AG04450 (cell line): ENCODE measurements around the gene TMTC4. TPM values are rescaled to one million over a fixed set of nuclear protein-coding genes. Genes with fewer than 3 reads are reported as not detected.

Experiments used
- CTCF ChIA-PET: fragments of 300-600, 350-600 bp; formaldehyde crosslinking; extraction: SDS; loops from one replicate; lab custom pipeline; 2022; ENCODE audit warnings: antibody characterized with exemption, inconsistent platforms; lab: Charles Lee
- POLR2A ChIA-PET: fragments of 350-600 bp; formaldehyde crosslinking; extraction: SDS; loops from one replicate; lab custom pipeline; 2021; ENCODE audit warnings: antibody characterized with exemption, inconsistent platforms; lab: Yijun Ruan, JAX
- DNase-seq: peaks from one replicate; pipeline ENCODE4 v3.0.0-alpha.2; 2011; ENCODE audit warnings: low read depth, low spot score
- H3K27ac ChIP-seq: one replicate; pipeline ENCODE4 v1.5.1; 2012; ENCODE audit warnings: low read depth, low read length, control low read depth
- H3K27me3 ChIP-seq: one replicate; pipeline ENCODE4 v1.6.0; 2012; ENCODE audit warnings: low read length; ENCODE audit not compliant: control insufficient read depth, insufficient read depth
- H3K4me3 ChIP-seq: 2 replicates; pipeline ENCODE4 v1.5.1; 2011; ENCODE audit warnings: mild to moderate bottlenecking, low read depth, low read length, control low read depth
- H3K9me3 ChIP-seq: 2 replicates; pipeline ENCODE4 v1.5.1; 2012; ENCODE audit warnings: low read length; ENCODE audit not compliant: control insufficient read depth, insufficient read depth
- polyA plus RNA-seq: library from polyadenylated mRNA; depleted of rRNA; stranded (reverse); fragments of >200 nt; gene quantifications from 2 replicates; pipeline ENCODE4 v1.2.3, GENCODE V29; 2011
- TF ChIP-seq, protein P1 (sequence below): IDR thresholded peaks from 2 replicates; pipeline ENCODE4 v1.5.1; 2011; ENCODE audit warnings: low read depth, low read length, control low read depth, inconsistent platforms

Gene TMTC4
- polyA plus RNA-seq, 1 experiment = 22.2 TPM

- ChIA-PET CTCF (interaction anchor here (0.6 to 1.5 kb wide), 34 partner anchors 9 to 1521 kb away, joined by 3 to 9 read pairs (median 3); no protein-coding TSS in a partner anchor), POLR2A (interaction anchor here (0.6 to 1.1 kb wide), 3 partner anchors 10 to 42 kb away, joined by 3 to 4 read pairs (median 3); no protein-coding TSS in a partner anchor)
Observed at GRCh38 chr13:100674872-100675660, 471 bp upstream of the TMTC4 start.

GRCh38 chr13:100673713-100674571, 653 bp downstream of the TMTC4 start:
- no peaks in the 10 kb centered on the region for H3K9me3 ChIP-seq
- peak overlapping the region; percentile 47 for H3K27ac ChIP-seq
- POLR2A ChIA-PET = interaction anchor here (0.5 to 1.1 kb wide), 4 partner anchors 9 to 362 kb away, joined by 3 read pairs; no protein-coding TSS in a partner anchor
- CTCF ChIA-PET = interaction anchor here (0.6 to 1.5 kb wide), 30 partner anchors 10 to 1522 kb away, joined by 3 to 9 read pairs (median 3); no protein-coding TSS in a partner anchor
- TF ChIP-seq, protein P1, sequence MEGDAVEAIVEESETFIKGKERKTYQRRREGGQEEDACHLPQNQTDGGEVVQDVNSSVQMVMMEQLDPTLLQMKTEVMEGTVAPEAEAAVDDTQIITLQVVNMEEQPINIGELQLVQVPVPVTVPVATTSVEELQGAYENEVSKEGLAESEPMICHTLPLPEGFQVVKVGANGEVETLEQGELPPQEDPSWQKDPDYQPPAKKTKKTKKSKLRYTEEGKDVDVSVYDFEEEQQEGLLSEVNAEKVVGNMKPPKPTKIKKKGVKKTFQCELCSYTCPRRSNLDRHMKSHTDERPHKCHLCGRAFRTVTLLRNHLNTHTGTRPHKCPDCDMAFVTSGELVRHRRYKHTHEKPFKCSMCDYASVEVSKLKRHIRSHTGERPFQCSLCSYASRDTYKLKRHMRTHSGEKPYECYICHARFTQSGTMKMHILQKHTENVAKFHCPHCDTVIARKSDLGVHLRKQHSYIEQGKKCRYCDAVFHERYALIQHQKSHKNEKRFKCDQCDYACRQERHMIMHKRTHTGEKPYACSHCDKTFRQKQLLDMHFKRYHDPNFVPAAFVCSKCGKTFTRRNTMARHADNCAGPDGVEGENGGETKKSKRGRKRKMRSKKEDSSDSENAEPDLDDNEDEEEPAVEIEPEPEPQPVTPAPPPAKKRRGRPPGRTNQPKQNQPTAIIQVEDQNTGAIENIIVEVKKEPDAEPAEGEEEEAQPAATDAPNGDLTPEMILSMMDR = no peak
- no peaks in the 10 kb centered on the region for H3K27me3 ChIP-seq
- peak; percentile 63 for DNase-seq
- peak overlapping the region; percentile 69 for H3K4me3 ChIP-seq

More at GRCh38 chr13:100674872-100675660, 471 bp upstream of the TMTC4 start:
- TF ChIP-seq, protein P1 = peak; percentile 47
- DNase-seq = peak; percentile 92
- Histone ChIP-seq H3K27ac (no peak overlapping the region), H3K9me3 (no peaks in the 10 kb centered on the region), H3K27me3 (peaks cover 3% of the 10 kb centered on the region), H3K4me3 (peak overlapping the region; percentile 83)

- peak overlapping the region; percentile 69 for H3K4me3 ChIP-seq
- ChIA-PET CTCF (interaction anchor here (1.4 kb wide), 1 partner anchor 21 kb away, joined by 4 read pairs; no protein-coding TSS in a partner anchor), POLR2A (no interaction called here)
Observed at GRCh38 chr13:100673376-100673712, 1.3 kb downstream of the TMTC4 start.

DNA sequence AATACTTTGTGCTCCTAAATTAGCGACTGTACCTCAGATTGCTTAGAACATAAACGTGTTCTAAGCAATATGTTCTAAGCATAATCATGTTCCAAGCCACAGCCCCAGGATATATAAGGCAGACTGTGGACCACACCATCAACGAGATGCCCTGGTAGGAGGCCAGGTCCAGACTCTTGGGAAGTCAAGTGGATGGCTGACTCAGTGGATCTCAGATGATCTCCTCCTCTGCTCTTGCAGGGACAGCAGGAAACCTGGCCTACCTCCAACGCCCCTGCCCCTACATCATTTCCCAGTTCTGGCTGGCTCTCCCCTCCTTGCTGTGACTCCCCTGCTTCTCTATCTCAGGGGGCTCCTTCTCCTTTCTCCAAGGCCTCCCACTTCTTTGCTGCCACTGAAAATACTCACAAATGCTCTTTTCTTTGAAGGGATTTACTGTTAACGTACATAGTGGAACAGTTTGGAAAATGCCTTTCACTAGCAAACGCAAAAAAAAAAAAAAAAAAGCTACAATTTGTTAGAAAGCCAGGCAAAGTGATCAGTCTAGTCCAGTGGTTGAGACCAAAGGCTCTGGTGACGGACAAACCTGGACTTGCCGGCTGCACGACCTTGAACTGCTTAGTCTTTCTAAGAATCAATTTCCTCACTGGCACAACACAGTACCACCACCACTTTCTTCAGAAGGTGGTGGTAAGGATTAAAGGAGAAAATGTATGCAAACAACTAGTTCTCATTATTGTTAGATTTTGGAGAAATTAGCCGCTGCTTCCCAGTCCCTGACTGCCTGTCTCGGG, 3.0 kb downstream of the TMTC4 start:
- no peak for DNase-seq
- ChIA-PET CTCF (no interaction called here), POLR2A (no interaction called here)
- Histone ChIP-seq H3K9me3 (no peaks in the 10 kb centered on the region), H3K27ac (no peak overlapping the region), H3K27me3 (no peaks in the 10 kb centered on the region), H3K4me3 (no peak overlapping the region)
- TF ChIP-seq, protein P1 = no peak

More at GRCh38 chr13:100673376-100673712, 1.3 kb downstream of the TMTC4 start:
- Histone ChIP-seq H3K27me3 (no peaks in the 10 kb centered on the region), H3K9me3 (no peaks in the 10 kb centered on the region), H3K27ac (peak overlapping the region; percentile 47)
- no peak for DNase-seq
- TF ChIP-seq, protein P1 = no peak
